Tibial artery (tissue), 4 donors: ENCODE data around the gene FUZ.

ENCODE experiments used
- DNase-seq, 2 donors: peaks; one replicate each; pipeline ENCODE4 v3.0.0-alpha.2; 2019
- H3K27ac ChIP-seq, 2 donors: fragments of 200-600 bp; sonication (generic) in 1 of 2; 1 replicate in 1 of 2; 2 replicates in 1 of 2; pipeline ENCODE4 v1.5.1; 2018 to 2019; ENCODE audit warnings: mild to moderate bottlenecking in 1 of 2
- H3K27me3 ChIP-seq, 2 donors: fragments of 200-600 bp; sonication (generic) in 1 of 2; one replicate each; pipeline versions ENCODE4 v1.5.1 to v1.6.0; 2016 to 2019
- H3K36me3 ChIP-seq, 3 donors: fragments of 200-600 bp; sonication (generic) in 2 of 3; one replicate each; pipeline ENCODE4 v1.5.1; 2016 to 2019; ENCODE audit warnings: mild to moderate bottlenecking in 2 of 3
- H3K4me1 ChIP-seq, 4 donors: fragments of 200-600 bp; sonication (generic) in 2 of 4; 1 replicate in 3 of 4; 2 replicates in 1 of 4; pipeline ENCODE4 v1.5.1; 2016 to 2019
- H3K4me3 ChIP-seq, 2 donors: fragments of 200-600 bp; sonication (generic) in 1 of 2; 1 replicate in 1 of 2; 2 replicates in 1 of 2; pipeline ENCODE4 v1.5.1; 2018 to 2019; ENCODE audit warnings: mild to moderate bottlenecking in 2 of 2
- H3K9me3 ChIP-seq, 3 donors: fragments of 200-600 bp; sonication (generic) in 1 of 3; one replicate each; pipeline ENCODE4 v1.5.1; 2016 to 2019
- intact Hi-C: fragments of 100-400 bp; cut with DNase I; formaldehyde crosslinking; loops from one replicate; pipeline ENCODE4 v1.15.0; 2023; ENCODE audit warnings: low total_unique reads
- TF ChIP-seq, protein P1 (sequence below), 2 experiments: fragments of 200-600 bp in 1 of 2; fragments of 450-650 bp in 1 of 2; IDR thresholded peaks; one replicate each; pipeline ENCODE4 v1.5.1; 2017 to 2019; ENCODE audit warnings: antibody characterized with exemption in 2 of 2, mild to moderate bottlenecking in 1 of 2, moderate library complexity in 1 of 2

The FUZ gene

DNA sequence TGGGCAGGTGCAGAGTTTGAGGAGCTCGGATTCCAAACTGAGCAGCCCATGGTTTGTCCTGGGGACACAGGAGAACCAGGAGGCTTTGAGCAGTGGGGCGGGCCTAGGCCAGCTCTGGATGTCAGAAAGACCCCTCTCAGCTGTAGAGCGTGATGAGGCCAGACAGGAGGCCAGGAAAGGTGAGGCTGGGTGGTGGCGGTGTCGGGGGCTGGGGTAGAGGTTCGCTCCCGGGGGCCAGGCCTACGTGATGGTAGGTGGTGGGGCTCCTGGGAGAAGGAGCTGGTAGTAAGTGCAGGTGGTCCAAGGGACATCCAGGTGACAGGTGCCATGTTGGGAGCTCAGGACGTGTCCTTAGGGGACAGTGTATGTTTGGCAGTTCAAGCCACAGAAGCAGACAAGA lies 24.3 kb upstream of the FUZ start:
- intact Hi-C loops, result loop anchor here (5.0 kb wide), 1 partner anchor 320 kb away; no protein-coding TSS in a partner anchor
- Histone ChIP-seq H3K4me3 (no peak overlapping the region), H3K36me3 (peaks cover 64 to 86% (median 77%) of the 10 kb centered on the region in 3 donors), H3K27me3 (no peaks in the 10 kb centered on the region), H3K9me3 (no peaks in the 10 kb centered on the region), H3K4me1 (no peaks in the 10 kb centered on the region), H3K27ac (no peak overlapping the region)
- no peak for DNase-seq
- TF ChIP-seq, protein P1, sequence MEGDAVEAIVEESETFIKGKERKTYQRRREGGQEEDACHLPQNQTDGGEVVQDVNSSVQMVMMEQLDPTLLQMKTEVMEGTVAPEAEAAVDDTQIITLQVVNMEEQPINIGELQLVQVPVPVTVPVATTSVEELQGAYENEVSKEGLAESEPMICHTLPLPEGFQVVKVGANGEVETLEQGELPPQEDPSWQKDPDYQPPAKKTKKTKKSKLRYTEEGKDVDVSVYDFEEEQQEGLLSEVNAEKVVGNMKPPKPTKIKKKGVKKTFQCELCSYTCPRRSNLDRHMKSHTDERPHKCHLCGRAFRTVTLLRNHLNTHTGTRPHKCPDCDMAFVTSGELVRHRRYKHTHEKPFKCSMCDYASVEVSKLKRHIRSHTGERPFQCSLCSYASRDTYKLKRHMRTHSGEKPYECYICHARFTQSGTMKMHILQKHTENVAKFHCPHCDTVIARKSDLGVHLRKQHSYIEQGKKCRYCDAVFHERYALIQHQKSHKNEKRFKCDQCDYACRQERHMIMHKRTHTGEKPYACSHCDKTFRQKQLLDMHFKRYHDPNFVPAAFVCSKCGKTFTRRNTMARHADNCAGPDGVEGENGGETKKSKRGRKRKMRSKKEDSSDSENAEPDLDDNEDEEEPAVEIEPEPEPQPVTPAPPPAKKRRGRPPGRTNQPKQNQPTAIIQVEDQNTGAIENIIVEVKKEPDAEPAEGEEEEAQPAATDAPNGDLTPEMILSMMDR (IDR thresholded peaks at IDR 0.05), result no peak

DNA sequence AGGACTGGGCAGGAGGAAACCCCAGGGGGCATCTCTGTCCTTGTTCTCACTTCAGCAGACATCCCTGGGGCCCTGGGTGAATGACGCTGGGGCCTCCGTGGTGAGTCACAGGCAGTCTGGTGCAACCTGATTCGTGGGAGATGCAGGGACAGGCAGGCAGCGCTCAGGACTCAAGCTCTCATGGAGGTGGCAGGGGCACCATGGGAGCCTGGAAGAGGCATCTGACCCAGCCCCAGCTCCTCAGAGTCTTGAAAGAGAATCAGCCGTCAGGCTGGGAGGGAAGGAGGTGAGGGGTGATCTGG lies 23.9 kb upstream of the FUZ start:
- no peak for DNase-seq
- Histone ChIP-seq H3K4me3 (no peak overlapping the region), H3K27ac (no peak overlapping the region), H3K9me3 (no peaks in the 10 kb centered on the region), H3K4me1 (no peaks in the 10 kb centered on the region), H3K27me3 (no peaks in the 10 kb centered on the region), H3K36me3 (peaks cover 69 to 90% (median 81%) of the 10 kb centered on the region in 3 donors)
- intact Hi-C loops, result loop anchor here (5.0 kb wide), 1 partner anchor 320 kb away; no protein-coding TSS in a partner anchor
- TF ChIP-seq, protein P1 (IDR thresholded peaks at IDR 0.05), result no peak

DNA sequence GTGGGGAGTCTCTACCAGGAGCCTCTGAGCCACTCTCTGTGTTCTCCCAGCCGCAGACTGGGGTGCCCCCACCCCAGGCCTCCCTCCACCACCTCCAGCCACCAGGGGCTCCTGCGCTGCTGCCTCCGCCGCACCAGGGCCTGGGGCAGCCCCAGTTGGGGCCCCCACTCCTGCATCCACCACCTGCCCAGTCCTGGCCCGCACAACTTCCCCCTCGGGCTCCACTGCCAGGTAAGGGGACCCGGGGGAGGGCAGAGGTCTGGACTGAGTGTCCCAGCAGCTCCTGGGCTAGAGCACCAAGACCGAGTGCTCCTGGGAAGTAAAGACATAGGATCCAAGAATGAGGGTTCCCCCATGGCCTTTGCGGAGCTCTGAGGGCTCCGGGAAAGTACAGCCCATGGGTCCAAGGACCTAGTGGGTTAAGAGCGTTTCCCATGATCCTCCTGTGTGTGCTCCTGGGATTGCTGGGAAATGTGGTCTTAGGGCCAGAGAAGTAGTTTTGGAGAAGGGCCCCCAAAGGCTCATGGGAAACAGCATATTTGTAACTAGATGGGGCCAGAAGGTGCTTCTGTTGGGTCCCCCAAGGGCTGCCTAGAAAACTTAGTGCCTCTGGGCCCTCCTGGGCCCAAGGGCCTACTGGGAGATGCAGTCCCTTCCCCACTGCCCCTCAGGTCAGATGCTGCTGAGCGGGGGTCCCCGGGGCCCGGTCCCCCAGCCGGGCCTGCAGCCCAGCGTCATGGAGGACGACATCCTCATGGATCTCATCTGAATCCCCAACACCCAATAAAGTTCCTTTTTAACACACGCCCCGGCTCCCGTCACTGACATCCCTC lies 23.3 kb upstream of the FUZ start:
- H3K27me3 ChIP-seq, result no peaks in the 10 kb centered on the region
- H3K36me3 ChIP-seq, result peaks cover 74 to 96% (median 87%) of the 10 kb centered on the region in 3 donors
- no peaks in the 10 kb centered on the region for H3K9me3 ChIP-seq
- H3K4me3 ChIP-seq, result no peak overlapping the region
- DNase-seq, result no peak
- no peaks in the 10 kb centered on the region for H3K4me1 ChIP-seq
- intact Hi-C loops, result loop anchor here (5.0 kb wide), 1 partner anchor 321 kb away; no protein-coding TSS in a partner anchor
- TF ChIP-seq, protein P1 (IDR thresholded peaks at IDR 0.05), result no peak
- no peak overlapping the region for H3K27ac ChIP-seq

DNA sequence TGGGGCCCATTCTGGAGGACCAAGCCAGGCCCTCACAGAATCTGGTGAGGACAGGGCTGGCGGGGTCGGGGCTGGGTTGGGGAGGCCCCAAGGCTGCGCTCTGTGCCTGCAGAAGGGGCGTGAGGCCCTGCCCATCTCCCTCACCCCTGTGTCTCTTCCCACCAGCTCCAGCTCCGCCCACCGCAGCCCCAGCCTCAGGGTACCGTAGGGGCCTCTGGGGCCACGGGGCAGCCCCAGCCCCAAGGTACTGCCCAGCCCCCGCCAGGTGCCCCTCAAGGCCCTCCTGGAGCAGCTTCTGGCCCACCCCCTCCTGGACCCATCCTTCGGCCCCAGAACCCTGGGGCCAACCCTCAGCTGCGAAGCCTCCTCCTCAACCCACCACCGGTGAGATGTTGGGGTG lies 22.5 kb upstream of the FUZ start:
- intact Hi-C loops, result loop anchor here (5.0 kb wide), 1 partner anchor 322 kb away; no protein-coding TSS in a partner anchor
- Histone ChIP-seq H3K9me3 (no peaks in the 10 kb centered on the region), H3K4me3 (no peak overlapping the region), H3K36me3 (peaks cover 83 to 97% (median 92%) of the 10 kb centered on the region in 3 donors), H3K4me1 (no peaks in the 10 kb centered on the region), H3K27me3 (no peaks in the 10 kb centered on the region), H3K27ac (no peak overlapping the region)
- no peak for DNase-seq
- TF ChIP-seq, protein P1 (IDR thresholded peaks at IDR 0.05), result no peak

DNA sequence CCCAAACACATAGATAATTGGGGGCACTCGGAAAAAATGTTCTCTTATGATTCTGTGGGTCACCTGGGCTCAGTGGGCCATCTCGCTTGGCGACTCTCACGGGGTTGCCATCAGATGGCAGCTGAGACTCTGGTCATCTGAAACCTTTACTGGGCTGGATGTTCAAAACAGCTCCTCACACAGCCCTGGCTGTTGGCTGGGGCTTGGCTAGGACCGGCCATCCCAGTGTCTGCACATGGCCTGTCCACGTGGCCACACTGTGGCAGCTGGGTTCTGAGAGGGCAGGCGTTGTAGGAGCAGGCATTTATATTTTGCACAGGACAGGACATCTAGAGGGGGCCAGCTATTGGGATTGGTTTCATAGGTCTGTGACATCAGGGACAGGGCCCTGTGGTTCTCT lies 20.5 kb upstream of the FUZ start:
- Histone ChIP-seq H3K9me3 (no peaks in the 10 kb centered on the region), H3K27ac (no peak overlapping the region), H3K4me1 (no peaks in the 10 kb centered on the region), H3K4me3 (no peak overlapping the region), H3K36me3 (peaks cover 70 to 100% (median 96%) of the 10 kb centered on the region in 3 donors), H3K27me3 (no peaks in the 10 kb centered on the region)
- DNase-seq, result no peak
- intact Hi-C loops, result no loop called here
- TF ChIP-seq, protein P1 (IDR thresholded peaks at IDR 0.05), result no peak
